CD14-positive monocyte (primary cell): ENCODE data around the gene RAB40B. TPM values are rescaled to one million over a fixed set of nuclear protein-coding genes. Genes with fewer than 3 reads are reported as not detected.

ENCODE experiments used
- DNase-seq, 3 donors: peaks; one replicate each; pipeline ENCODE4 v3.0.0-alpha.2; 2011 to 2022
- H2AFZ ChIP-seq: 2 replicates; pipeline ENCODE4 v1.6.0; 2012; ENCODE audit warnings: mild to moderate bottlenecking, low read depth, low read length, inconsistent platforms; ENCODE audit not compliant: insufficient read depth, poor library complexity, severe bottlenecking
- H3K27ac ChIP-seq, 2 donors: 1 replicate in 1 of 2; 2 replicates in 1 of 2; pipeline ENCODE4 v1.5.1; 2012 to 2013; ENCODE audit warnings: low read length in 2 of 2, control low read depth in 1 of 2, inconsistent platforms in 1 of 2, low read depth in 1 of 2, mild to moderate bottlenecking in 1 of 2
- H3K27me3 ChIP-seq, 2 donors: one replicate each; pipeline versions ENCODE4 v1.6.0 to v1.6.1; 2011 to 2013; ENCODE audit warnings: low read length in 2 of 2; ENCODE audit not compliant: control insufficient read depth in 2 of 2, insufficient read depth in 2 of 2
- H3K36me3 ChIP-seq, 2 donors: replicated peaks in 1 of 2; 1 replicate in 1 of 2; 2 replicates in 1 of 2; pipeline versions ENCODE4 v1.5.1 to v1.6.1; 2012 to 2013; ENCODE audit warnings: low read length in 2 of 2, control low read depth in 1 of 2, inconsistent platforms in 1 of 2, mild to moderate bottlenecking in 1 of 2; ENCODE audit not compliant: insufficient read depth in 2 of 2, control insufficient read depth in 1 of 2
- H3K4me1 ChIP-seq, 2 donors: 1 replicate in 1 of 2; 2 replicates in 1 of 2; pipeline versions ENCODE4 v1.5.1 to v1.6.1; 2012 to 2013; ENCODE audit warnings: low read length in 2 of 2, control low read depth in 1 of 2, inconsistent platforms in 1 of 2, mild to moderate bottlenecking in 1 of 2, moderate library complexity in 1 of 2; ENCODE audit not compliant: insufficient read depth in 2 of 2, control insufficient read depth in 1 of 2
- H3K4me2 ChIP-seq: replicated peaks from 2 replicates; pipeline ENCODE3; 2012; ENCODE audit warnings: low read length, moderate library complexity, mild to moderate bottlenecking; ENCODE audit not compliant: poor library complexity, severe bottlenecking; ENCODE audit errors: extremely low read depth
- H3K4me3 ChIP-seq, 3 experiments: fragments of 200-600 bp in 1 of 3; sonication (generic) in 1 of 3; replicated peaks in 1 of 3; 1 replicate in 2 of 3; 2 replicates in 1 of 3; pipeline ENCODE4 v1.5.1; 2011 to 2013; ENCODE audit warnings: low read length in 3 of 3, mild to moderate bottlenecking in 3 of 3, control low read depth in 2 of 3, low read depth in 2 of 3, inconsistent platforms in 1 of 3, moderate library complexity in 1 of 3
- H3K79me2 ChIP-seq: 2 replicates; pipeline ENCODE4 v1.6.0; 2012; ENCODE audit warnings: mild to moderate bottlenecking, control low read depth, inconsistent platforms, low read length, moderate library complexity; ENCODE audit not compliant: insufficient read depth
- H3K9ac ChIP-seq: 2 replicates; pipeline ENCODE4 v1.6.0; 2017; ENCODE audit warnings: low read length, mild to moderate bottlenecking; ENCODE audit not compliant: insufficient read depth, poor library complexity, severe bottlenecking
- H3K9me3 ChIP-seq, 2 donors: replicated peaks in 1 of 2; 1 replicate in 1 of 2; 2 replicates in 1 of 2; pipeline versions ENCODE4 v1.5.1 to v1.6.1; 2012 to 2013; ENCODE audit warnings: low read length in 2 of 2, control low read depth in 1 of 2; ENCODE audit not compliant: control insufficient read depth in 1 of 2, insufficient read depth in 1 of 2
- H4K20me1 ChIP-seq: 2 replicates; pipeline ENCODE4 v1.6.0; 2012; ENCODE audit warnings: mild to moderate bottlenecking, low read length, control low read depth, moderate library complexity; ENCODE audit not compliant: insufficient read depth
- H3K27ac Mint-ChIP-seq, 7 donors: one replicate each; pipeline ENCODE4 v1.8.0; 2020; ENCODE audit warnings: mild to moderate bottlenecking in 7 of 7, mixed read lengths in 7 of 7, moderate library complexity in 6 of 7, inconsistent platforms in 2 of 7
- H3K27me3 Mint-ChIP-seq, 3 donors: one replicate each; pipeline ENCODE4 v1.8.0; 2021 to 2022; ENCODE audit warnings: low read depth in 3 of 3, mild to moderate bottlenecking in 3 of 3, mixed read lengths in 3 of 3, moderate library complexity in 3 of 3, inconsistent platforms in 1 of 3
- H3K36me3 Mint-ChIP-seq, 2 donors: one replicate each; pipeline ENCODE4 v1.8.0; 2020; ENCODE audit warnings: mixed read lengths in 2 of 2, inconsistent platforms in 1 of 2, mild to moderate bottlenecking in 1 of 2
- H3K4me1 Mint-ChIP-seq: one replicate; pipeline ENCODE4 v1.8.0; 2020; ENCODE audit warnings: mild to moderate bottlenecking, mixed read lengths
- H3K4me3 Mint-ChIP-seq, 2 donors: one replicate each; pipeline ENCODE4 v1.8.0; 2020; ENCODE audit warnings: mild to moderate bottlenecking in 2 of 2, mixed read lengths in 2 of 2, moderate library complexity in 1 of 2
- H3K9me3 Mint-ChIP-seq, 7 donors: one replicate each; pipeline ENCODE4 v1.8.0; 2020 to 2022; ENCODE audit warnings: mixed read lengths in 7 of 7, mild to moderate bottlenecking in 6 of 7, moderate library complexity in 6 of 7, inconsistent platforms in 2 of 7
- WGBS: methylation state at CpG from one replicate; pipeline ENCODE4 v1.1.5; 2013; ENCODE audit warnings: missing lambda C conversion rate; ENCODE audit not compliant: insufficient coverage; 5-methylcytosine and 5-hydroxymethylcytosine counted together
- intact Hi-C, 2 donors: fragments of 100-400 bp; cut with micrococcal nuclease; formaldehyde crosslinking; loops; one replicate each; pipeline versions ENCODE4 v1.15.0 to v1.15.1; 2023
- polyA plus RNA-seq, 3 donors: library from polyadenylated mRNA; depleted of rRNA in 1 of 3; unstranded in 2 of 3; stranded (reverse) in 1 of 3; fragments of 300-500 nt in 2 of 3; fragments of >200 nt in 1 of 3; fragmentation: Illumina TruSeq in 2 of 3; gene quantifications; 1 replicate in 2 of 3; 2 replicates in 1 of 3; pipeline ENCODE4 v1.2.3, GENCODE V29; 2012 to 2021
- TF ChIP-seq, protein P1 (sequence below): fragments of 200-600 bp; IDR thresholded peaks from one replicate; pipeline ENCODE4 v1.8.0; 2022; ENCODE audit warnings: antibody characterized with exemption, mild to moderate bottlenecking

The RAB40B gene
- polyA plus RNA-seq, 3 donors = 0.75 to 2.2 (median 0.95) TPM

GRCh38 chr17:82734987-82735866 is 36.7 kb upstream of the RAB40B start, which contains the start of gene FN3K:
TSS of gene FN3K (plus strand) at chr17:82735615. CDS start at chr17:82735637, 22 bp downstream.
- Mint-ChIP-seq H3K36me3 (peaks cover 12 to 31% of the 10 kb centered on the region in 2 donors), H3K9me3 (peaks cover 12 to 34% (median 25%) of the 10 kb centered on the region in 7 donors), H3K4me3 (peak within 1 kb of the TSS; percentile 59 to 71), H3K27me3 (peaks cover 11 to 24% (median 22%) of the 10 kb centered on the region in 3 donors), H3K4me1 (peaks cover 7% of the 10 kb centered on the region), H3K27ac (no peak within 1 kb of the TSS)
- no peaks in the 10 kb centered on the region for H4K20me1 ChIP-seq
- H3K27ac ChIP-seq = no peak within 1 kb of the TSS
- H3K9ac ChIP-seq = peak within 1 kb of the TSS; percentile 32
- 6% methylated on average over 96 of the region's 101 CpGs for whole genome bisulfite sequencing
- peaks cover 0 to 12% of the 10 kb centered on the region in 2 donors for H3K27me3 ChIP-seq
- H3K9me3 ChIP-seq = peaks cover 18 to 30% of the 10 kb centered on the region in 2 donors
- no peak for DNase-seq
- H3K4me3 ChIP-seq = peak within 1 kb of the TSS; percentile 14 to 68 (median 29)
- H3K79me2 ChIP-seq = no peaks in the 10 kb centered on the region
- intact Hi-C loops = no loop called here
- peaks cover 2 to 11% of the 10 kb centered on the region in 2 donors for H3K4me1 ChIP-seq
- TF ChIP-seq, protein P1, sequence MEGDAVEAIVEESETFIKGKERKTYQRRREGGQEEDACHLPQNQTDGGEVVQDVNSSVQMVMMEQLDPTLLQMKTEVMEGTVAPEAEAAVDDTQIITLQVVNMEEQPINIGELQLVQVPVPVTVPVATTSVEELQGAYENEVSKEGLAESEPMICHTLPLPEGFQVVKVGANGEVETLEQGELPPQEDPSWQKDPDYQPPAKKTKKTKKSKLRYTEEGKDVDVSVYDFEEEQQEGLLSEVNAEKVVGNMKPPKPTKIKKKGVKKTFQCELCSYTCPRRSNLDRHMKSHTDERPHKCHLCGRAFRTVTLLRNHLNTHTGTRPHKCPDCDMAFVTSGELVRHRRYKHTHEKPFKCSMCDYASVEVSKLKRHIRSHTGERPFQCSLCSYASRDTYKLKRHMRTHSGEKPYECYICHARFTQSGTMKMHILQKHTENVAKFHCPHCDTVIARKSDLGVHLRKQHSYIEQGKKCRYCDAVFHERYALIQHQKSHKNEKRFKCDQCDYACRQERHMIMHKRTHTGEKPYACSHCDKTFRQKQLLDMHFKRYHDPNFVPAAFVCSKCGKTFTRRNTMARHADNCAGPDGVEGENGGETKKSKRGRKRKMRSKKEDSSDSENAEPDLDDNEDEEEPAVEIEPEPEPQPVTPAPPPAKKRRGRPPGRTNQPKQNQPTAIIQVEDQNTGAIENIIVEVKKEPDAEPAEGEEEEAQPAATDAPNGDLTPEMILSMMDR = no peak
- peak within 1 kb of the TSS; percentile 75 for H3K4me2 ChIP-seq
- H3K36me3 ChIP-seq = peaks cover 0 to 11% of the 10 kb centered on the region in 2 donors
- peak within 1 kb of the TSS; percentile 71 for H2AFZ ChIP-seq

- H3K36me3 ChIP-seq = peaks cover 4 to 28% of the 10 kb centered on the region in 2 donors
- H4K20me1 ChIP-seq = no peaks in the 10 kb centered on the region
- H3K4me3 ChIP-seq = no peak overlapping the region
- TF ChIP-seq, protein P1 = no peak
- Mint-ChIP-seq H3K27me3 (peaks cover 11 to 22% (median 22%) of the 10 kb centered on the region in 3 donors), H3K9me3 (peaks cover 12 to 25% (median 21%) of the 10 kb centered on the region in 7 donors), H3K36me3 (peaks cover 25 to 44% of the 10 kb centered on the region in 2 donors), H3K4me3 (no peak overlapping the region), H3K27ac (no peak overlapping the region), H3K4me1 (peaks cover 7% of the 10 kb centered on the region)
- peaks cover 18 to 27% of the 10 kb centered on the region in 2 donors for H3K9me3 ChIP-seq
- DNase-seq = no peak
- WGBS = 94% methylated on average over 6 of the region's 13 CpGs
- H3K27ac ChIP-seq = no peak overlapping the region
- intact Hi-C loops = no loop called here
- H3K27me3 ChIP-seq = peaks cover 0 to 12% of the 10 kb centered on the region in 2 donors
- H2AFZ ChIP-seq = no peak overlapping the region
- H3K4me2 ChIP-seq = no peak overlapping the region
- H3K79me2 ChIP-seq = no peaks in the 10 kb centered on the region
- peaks cover 2 to 11% of the 10 kb centered on the region in 2 donors for H3K4me1 ChIP-seq
- H3K9ac ChIP-seq = no peak overlapping the region
Measured at GRCh38 chr17:82732118-82732743, 33.7 kb upstream of the RAB40B start.
